Motor neuron (in vitro differentiated cells): Measurements from ENCODE around the gene ATF6. TPM values are rescaled to one million over a fixed set of nuclear protein-coding genes. Genes with fewer than 3 reads are reported as not detected.

Source experiments
- ATAC-seq, 8 experiments: fragments of 200-7000 bp; cut with Tn5 transposase; replicated peaks in 6 of 8; 2 replicates each; pipeline ENCODE4 v1.8.0; 2021; ENCODE audit warnings: mild to moderate bottlenecking in 8 of 8, moderate library complexity in 8 of 8
- H3K27ac ChIP-seq, 2 donors: fragments of 250-450 bp; sonication (Bioruptor Pico); 2 replicates each; pipeline ENCODE4 v1.9.0; 2021; ENCODE audit warnings: antibody characterized with exemption in 2 of 2, mild to moderate bottlenecking in 2 of 2, moderate library complexity in 1 of 2
- H3K4me1 ChIP-seq, 2 donors: fragments of 250-450 bp; sonication (Bioruptor Pico); replicated peaks in 1 of 2; 2 replicates each; pipeline ENCODE4 v1.6.1; 2021; ENCODE audit warnings: antibody characterized with exemption in 2 of 2, mild to moderate bottlenecking in 2 of 2, moderate library complexity in 1 of 2
- H3K4me3 ChIP-seq, 5 donors: fragments of 250-450 bp; sonication (Bioruptor Pico); 2 replicates each; pipeline ENCODE4 v1.9.0; 2021; ENCODE audit warnings: antibody characterized with exemption in 5 of 5, mild to moderate bottlenecking in 5 of 5, moderate library complexity in 4 of 5
- WGBS, 10 experiments: fragments of 450-650 bp; shearing (Covaris generic); methylation state at CpG; one replicate each; pipeline ENCODE4 v1.0.0; 2022; 5-methylcytosine and 5-hydroxymethylcytosine counted together
- in situ Hi-C, 9 experiments: fragments of 400-800 bp; cut with MboI; loops; one replicate each; pipeline ENCODE4 v1.15.0; 2021; ENCODE audit warnings: low sequenced_read_pairs in 9 of 9, low pct_unique_long_range_greater_than_20kb in 2 of 9; ENCODE audit not compliant: unreplicated experiment in 9 of 9
- total RNA-seq, 8 experiments: library from RNA; unstranded; fragments of 300-600 nt; gene quantifications; 2 replicates each; pipeline versions ENCODE4 v1.2.3 to v1.2.4, GENCODE V29; 2022

ATF6 gene
- total RNA-seq, 8 experiments from 2014 or later = 18.2 to 46.3 (median 30.6) TPM

DNA sequence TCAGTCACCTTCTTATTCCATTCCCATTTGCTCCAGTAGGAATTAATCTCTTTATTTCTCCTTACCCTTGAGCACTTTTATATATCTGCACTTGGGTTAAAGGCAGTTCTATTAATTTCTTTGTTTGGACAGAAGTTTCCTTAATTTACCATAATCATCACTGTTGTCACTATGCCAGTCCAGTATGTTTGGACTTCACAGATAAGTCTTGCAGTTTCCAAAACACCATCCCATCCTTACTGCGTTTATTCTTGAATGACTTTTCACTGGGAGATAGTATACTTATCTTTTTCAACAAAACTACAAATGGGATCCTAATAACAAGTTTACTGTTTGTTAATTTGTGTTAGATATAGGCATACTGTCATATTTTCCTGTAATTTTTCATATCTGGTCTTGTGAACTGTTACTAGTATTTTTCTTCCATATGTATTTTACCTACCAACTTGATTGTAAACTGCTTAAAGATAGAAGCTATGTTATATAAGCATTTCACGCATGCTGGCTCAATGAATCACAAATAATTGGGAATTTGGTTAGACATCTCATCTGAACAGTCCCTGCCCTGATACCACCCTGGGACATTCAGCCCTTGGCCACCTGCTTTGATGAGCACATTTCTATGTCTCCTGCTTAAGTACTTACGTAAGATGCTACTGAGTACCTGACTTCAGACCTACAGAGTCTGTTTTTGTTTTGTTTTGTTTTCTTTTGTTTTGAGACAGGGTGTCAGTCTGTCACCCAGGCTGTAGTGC is 179.4 kb downstream of the ATF6 start:
- no peak for ATAC-seq
- 52 to 100% (median 99%) methylated on average over 1 to 3 of the region's 3 CpGs for WGBS, 10 experiments
- peaks cover 0 to 11% of the 10 kb centered on the region in 2 donors for H3K4me1 ChIP-seq
- in situ Hi-C loops = no loop called here
- no peak overlapping the region for H3K4me3 ChIP-seq
- no peak overlapping the region for H3K27ac ChIP-seq

DNA sequence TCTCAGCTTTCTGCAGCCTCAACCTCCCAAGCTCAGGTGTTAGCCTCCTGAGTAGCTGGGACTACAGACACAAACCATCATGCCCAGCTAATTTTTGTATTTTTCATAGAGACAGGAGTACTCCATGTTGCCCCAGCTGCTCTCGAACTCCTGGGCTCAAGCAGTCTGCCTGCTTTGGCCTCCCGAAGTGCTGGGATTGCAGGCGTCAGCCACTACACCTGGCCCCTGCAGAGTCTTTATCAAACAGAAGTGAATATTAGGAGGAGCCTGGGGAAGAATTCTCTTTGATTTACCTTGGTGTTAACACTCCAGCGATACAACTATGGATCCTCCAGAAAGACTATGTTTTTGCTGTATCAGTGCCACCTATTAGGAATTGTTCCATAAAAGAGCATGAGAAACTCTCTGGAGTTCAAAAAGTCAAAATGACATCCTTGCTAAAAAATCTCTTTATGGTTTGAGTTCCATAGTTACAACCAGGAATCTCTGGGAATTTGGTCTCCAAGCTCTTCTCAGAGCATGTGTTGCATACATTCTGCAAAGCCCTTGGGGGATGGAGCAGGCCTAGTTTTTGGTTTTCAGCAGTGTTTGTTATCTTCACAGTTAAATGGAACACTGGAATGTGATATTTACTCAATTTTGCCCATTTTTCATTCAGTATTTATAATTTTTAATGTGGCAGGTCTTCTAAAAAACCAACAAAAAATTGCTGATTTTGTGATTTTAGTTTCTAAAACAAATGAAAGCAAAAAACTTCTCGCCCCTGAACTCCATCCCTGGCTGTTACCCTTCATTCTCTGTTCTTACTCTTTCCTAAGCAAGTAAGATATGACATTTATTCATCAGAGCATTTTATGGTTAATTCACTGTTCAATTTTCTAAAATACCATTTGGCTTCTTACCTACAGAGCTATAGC is 180.2 kb downstream of the ATF6 start:
- ATAC-seq = peak in 2 of 8 experiments; percentile 22 to 81
- no peak overlapping the region for H3K27ac ChIP-seq

DNA sequence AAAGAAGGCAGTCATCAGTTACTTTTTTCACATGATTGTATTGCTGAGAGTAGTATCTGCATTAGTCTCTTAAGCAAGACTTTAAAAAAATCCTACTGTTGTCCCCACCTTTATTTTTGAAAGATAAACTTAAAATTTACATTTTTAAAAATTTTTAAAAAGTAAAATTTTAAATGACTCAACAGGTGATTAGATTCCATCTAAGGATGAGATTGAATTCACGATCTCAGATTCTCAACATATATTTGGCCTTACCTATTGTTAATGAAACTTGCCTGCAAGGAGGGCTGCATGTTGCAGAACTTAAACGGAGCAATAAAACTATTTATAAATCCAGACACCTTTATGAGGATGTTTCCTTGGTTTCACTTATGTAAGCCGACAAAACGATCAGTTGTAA is 182.3 kb downstream of the ATF6 start:
- no peak overlapping the region for H3K4me3 ChIP-seq
- no peak overlapping the region for H3K27ac ChIP-seq

More for the DNA sequence above, 180.2 kb downstream of the ATF6 start:
- Histone ChIP-seq H3K4me3 (no peak overlapping the region), H3K4me1 (peaks cover 0 to 11% of the 10 kb centered on the region in 2 donors)
- in situ Hi-C loops = no loop called here
- WGBS, 10 experiments = 80 to 100% (median 94%) methylated on average over 1 to 5 of the region's 5 CpGs; no CpG with 5 or more reads in 1 of the 10 experiments

DNA sequence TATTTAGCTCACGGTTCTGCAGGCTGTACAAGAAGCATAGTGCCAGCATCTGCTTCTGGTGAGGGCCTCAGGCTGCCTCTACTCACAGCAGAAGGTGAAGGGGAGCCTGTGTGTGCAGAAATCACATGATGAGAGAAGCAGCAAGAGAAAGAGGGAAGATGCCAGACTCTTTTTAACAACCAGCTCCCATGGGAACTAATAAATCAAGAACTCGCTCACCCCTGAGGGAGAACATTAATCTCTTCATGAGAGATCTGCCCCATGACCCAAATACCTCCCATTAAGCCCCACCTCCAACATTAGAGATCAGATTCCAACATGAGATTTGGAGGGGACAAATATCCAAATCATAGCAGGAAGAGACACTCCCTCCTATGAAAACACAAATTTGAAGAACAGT is 183.4 kb downstream of the ATF6 start:
- 43 to 100% (median 92%) methylated on average over 1 to 2 of the region's 2 CpGs; no CpG with 5 or more reads in 5 of the 10 experiments for WGBS, 10 experiments
- in situ Hi-C loops = no loop called here

More for the DNA sequence above, 182.3 kb downstream of the ATF6 start:
- WGBS, 10 experiments = 65 to 100% (median 89%) methylated on average over 1 to 4 of the region's 4 CpGs
- in situ Hi-C loops = no loop called here
- no peak for ATAC-seq
- H3K4me1 ChIP-seq = peaks cover 0 to 11% of the 10 kb centered on the region in 2 donors

DNA sequence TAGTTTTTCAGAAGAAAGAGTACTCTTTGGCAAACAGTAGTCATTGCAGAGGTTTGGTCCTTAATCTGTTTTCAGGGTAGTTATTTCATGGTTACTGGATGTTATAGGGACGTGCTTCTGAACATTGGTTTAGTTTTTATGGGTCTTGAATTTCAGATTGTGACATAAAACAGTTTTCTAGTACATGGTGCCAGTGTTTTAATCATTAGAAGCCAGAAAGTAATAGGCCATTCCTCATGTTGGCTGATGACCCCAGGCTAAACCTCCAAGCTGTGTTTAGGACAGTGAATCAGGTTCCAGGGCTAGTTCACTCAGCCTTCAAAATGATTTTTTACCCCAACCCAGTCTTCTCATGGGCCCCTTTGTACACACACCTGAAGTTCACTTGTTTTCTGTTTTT is 184.3 kb downstream of the ATF6 start:
- Histone ChIP-seq H3K4me1 (peaks cover 0 to 11% of the 10 kb centered on the region in 2 donors), H3K4me3 (no peak overlapping the region), H3K27ac (no peak overlapping the region)
- 90 to 100% (median 100%) methylated on average over 1 of the region's 1 CpG; no CpG with 5 or more reads in 3 of the 10 experiments for WGBS, 10 experiments
- in situ Hi-C loops = no loop called here
- ATAC-seq = no peak

More for the DNA sequence above, 183.4 kb downstream of the ATF6 start:
- Histone ChIP-seq H3K4me3 (no peak overlapping the region), H3K4me1 (peaks cover 0 to 11% of the 10 kb centered on the region in 2 donors), H3K27ac (no peak overlapping the region)
- no peak for ATAC-seq

DNA sequence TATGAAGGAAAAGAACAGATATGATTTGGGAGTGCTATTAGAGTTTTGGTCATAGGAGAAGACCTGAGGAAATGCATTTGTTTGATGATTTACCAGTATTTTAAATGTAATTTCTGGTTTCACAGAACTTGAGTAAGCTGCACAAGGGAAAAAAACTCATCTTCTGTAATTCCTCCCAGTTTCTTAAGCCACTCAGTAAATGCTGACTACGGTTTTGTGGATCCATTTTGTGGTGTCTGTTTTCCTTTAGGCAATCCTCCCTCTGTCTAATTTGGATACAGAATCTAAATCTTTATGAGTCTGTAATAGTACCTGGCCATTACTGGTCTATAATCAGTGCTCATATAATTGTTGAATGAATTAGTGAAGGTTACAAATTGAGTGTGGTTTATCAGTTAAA is 185.5 kb downstream of the ATF6 start:
- H3K27ac ChIP-seq = no peak overlapping the region
- 50 to 100% (median 89%) methylated on average over 1 of the region's 1 CpG; no CpG with 5 or more reads in 2 of the 10 experiments for WGBS, 10 experiments
- H3K4me1 ChIP-seq = peaks cover 0 to 4% of the 10 kb centered on the region in 2 donors
- no peak for ATAC-seq
- in situ Hi-C loops = no loop called here
- no peak overlapping the region for H3K4me3 ChIP-seq

DNA sequence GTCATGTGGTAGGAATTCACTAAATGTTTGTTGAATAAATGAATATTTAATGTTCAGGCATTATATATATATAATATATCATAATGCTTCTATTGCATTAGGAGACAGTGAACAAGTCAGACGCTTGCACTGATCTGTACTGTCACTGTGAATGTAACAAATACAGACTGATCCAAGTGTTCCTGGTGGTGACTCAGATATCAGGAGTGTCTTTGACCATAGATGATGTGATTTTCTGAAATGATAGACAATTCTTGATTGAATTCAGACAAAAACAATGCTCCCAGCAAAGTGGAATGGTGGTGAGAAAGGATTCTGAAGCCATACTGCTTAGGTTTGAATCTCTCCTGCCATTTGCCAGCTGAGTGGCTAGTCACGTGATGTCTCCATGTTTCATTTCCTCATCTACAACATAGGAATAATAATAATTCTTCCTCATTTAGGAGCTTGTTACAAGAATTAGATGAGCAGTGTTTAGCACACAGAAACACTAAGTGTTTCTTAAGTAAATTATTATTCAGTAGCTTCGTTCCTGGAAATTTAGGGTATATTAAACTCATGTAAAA is 186.6 kb downstream of the ATF6 start:
- ATAC-seq = peak in 1 of 8 experiments; percentile 49
- WGBS, 10 experiments = 39 to 100% (median 88%) methylated on average over 1 to 3 of the region's 3 CpGs
- no peak overlapping the region for H3K27ac ChIP-seq
- no peaks in the 10 kb centered on the region for H3K4me1 ChIP-seq
- no peak overlapping the region for H3K4me3 ChIP-seq
- in situ Hi-C loops = no loop called here

DNA sequence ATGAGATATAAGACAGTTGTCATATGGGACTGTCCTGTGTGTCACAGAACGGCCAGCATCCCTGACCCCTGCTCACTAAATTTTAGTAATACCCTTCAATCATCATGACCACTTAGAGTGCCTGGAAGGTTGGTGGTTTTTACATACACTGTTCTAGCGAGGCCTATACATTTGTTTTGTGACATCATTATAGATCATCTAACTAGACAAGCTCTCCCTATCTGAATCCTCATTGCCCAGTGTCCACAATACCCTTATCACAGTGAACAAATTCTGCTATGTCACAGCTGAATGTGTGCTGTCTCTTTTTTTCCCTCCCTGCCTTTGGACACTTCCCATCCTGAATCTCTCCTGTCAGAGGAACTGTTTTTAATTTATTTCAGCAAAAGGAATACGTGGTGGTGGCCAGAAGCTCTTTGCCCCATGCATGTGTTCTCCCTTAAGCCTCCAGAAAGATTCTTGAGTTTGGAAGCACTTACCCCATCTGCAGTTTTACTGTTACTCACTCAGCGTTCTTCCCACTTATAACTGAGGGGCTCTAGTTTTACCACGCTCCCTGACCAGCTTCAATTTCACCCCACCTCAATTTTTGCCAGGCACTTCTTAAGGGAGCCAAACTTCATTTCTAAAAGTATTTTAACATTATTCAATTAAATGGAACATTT is 187.3 kb downstream of the ATF6 start:
- Histone ChIP-seq H3K4me1 (no peaks in the 10 kb centered on the region), H3K4me3 (no peak overlapping the region), H3K27ac (no peak overlapping the region)
- WGBS, 10 experiments = 0 to 94% (median 84%) methylated on average over 1 to 5 of the region's 5 CpGs
- peak in 1 of 8 experiments; percentile 39 for ATAC-seq
- in situ Hi-C loops = no loop called here

DNA sequence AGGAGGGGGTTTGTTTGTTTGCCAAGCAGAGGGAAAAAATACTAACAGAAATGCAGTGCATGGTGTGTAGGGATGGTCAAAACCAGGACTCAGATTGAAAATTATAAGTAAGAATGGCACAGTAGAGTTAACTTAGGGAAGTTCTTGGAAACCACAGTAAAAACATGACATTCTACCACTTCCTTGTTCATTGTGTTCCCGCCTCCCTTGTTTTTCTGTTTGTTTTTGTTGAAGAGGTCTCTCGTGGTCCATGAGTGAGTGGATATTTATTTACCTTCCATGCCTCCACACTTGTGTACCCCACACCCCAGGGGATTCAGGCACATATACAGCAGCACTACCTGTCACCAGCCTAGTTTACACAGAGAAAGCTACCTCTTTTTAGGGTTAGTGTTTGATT is 187.9 kb downstream of the ATF6 start:
- H3K27ac ChIP-seq = no peak overlapping the region
- no peak for ATAC-seq
- in situ Hi-C loops = no loop called here
- WGBS, 10 experiments = 0 to 100% (median 60%) methylated on average over 1 to 2 of the region's 2 CpGs; no CpG with 5 or more reads in 2 of the 10 experiments
- H3K4me3 ChIP-seq = no peak overlapping the region
- no peaks in the 10 kb centered on the region for H3K4me1 ChIP-seq

DNA sequence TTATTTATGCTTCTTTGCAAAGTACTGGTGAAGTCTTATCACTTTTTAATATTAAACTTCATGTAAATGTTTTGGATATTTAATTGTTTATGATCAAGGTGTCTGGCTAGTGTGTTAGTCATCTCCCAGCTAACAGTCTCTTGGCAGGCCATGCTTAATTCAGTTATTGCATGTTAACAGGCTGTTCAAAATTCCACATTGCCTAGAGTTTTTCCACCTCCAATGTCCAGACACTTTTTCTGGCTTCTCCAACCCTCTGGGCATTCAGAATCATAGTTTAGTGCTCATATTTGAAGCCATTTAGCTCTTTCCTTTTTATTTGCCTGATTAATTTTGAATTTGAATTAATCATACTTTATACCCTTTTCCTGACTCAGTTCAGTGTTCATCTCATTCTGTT is 188.3 kb downstream of the ATF6 start:
- Histone ChIP-seq H3K4me1 (no peaks in the 10 kb centered on the region), H3K27ac (no peak overlapping the region), H3K4me3 (no peak overlapping the region)
- no peak for ATAC-seq
- in situ Hi-C loops = no loop called here

DNA sequence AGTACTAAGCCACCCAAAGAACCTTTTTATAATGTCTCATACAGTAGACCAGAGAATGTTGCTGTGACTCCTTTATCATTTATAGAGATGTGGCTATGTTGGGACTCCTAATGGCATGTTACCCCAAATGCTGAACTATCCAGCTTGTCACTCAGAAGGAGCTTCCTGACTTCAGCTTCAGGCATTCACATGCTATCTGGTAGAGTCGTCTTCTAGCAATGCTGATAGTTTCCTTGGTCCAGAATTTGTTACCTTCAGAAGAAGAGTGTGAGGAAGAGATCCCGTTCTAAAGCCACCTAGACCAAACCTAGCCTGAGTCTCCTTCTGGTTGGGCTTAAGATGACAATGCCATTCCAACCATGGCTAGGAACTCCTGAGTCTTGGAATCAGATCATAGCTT is 189.5 kb downstream of the ATF6 start:
- Histone ChIP-seq H3K4me1 (no peaks in the 10 kb centered on the region), H3K4me3 (no peak overlapping the region), H3K27ac (no peak overlapping the region)
- in situ Hi-C loops = no loop called here
- WGBS, 10 experiments = 43 to 100% (median 91%) methylated on average over 1 to 2 of the region's 2 CpGs; no CpG with 5 or more reads in 3 of the 10 experiments
- ATAC-seq = peak in 1 of 8 experiments; percentile 27

DNA sequence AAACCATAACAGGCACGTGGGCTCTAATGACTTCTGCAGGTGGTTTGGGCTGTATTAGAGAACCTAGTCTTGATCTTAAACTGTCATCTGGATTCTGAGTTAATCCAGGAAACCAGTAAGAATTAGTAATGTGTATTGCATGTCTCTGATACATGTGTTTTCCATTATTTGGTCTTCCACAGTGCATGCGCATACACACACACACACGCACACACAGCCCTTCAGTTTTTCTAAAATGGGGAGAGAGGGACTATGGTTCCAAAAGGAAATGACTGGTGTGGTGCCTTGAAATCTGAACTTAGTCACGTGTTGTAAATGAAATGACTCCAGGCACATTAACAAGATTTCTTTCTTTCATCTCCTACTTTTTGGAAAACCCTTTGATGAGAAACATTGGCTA is 190.0 kb downstream of the ATF6 start:
- in situ Hi-C loops = no loop called here
- peak in 3 of 8 experiments; percentile 86 to 93 (median 91) for ATAC-seq
- H3K27ac ChIP-seq = no peak overlapping the region
- WGBS, 10 experiments = 0 to 100% (median 81%) methylated on average over 1 to 4 of the region's 4 CpGs; no CpG with 5 or more reads in 1 of the 10 experiments
- no peak overlapping the region for H3K4me3 ChIP-seq
- no peaks in the 10 kb centered on the region for H3K4me1 ChIP-seq
